Endothelial cell of hepatic sinusoid (primary cell): ENCODE data around the gene SYNE3.

Experiments
- in situ Hi-C: cut with HindIII; loops from 2 replicates; pipeline ENCODE4 v1.10.0; 2017; ENCODE audit warnings: low sequenced_read_pairs

Gene SYNE3

GRCh38 chr14:95526483-95527386 is 10.3 kb upstream of the SYNE3 start:
- in situ Hi-C loops, result loop anchor here (10.0 to 25.0 kb wide), 2 partner anchors 52 to 389 kb away; no protein-coding TSS in a partner anchor

GRCh38 chr14:95525999-95526398 is 9.5 kb upstream of the SYNE3 start:
- in situ Hi-C loops, result loop anchor here (10.0 to 25.0 kb wide), 2 partner anchors 51 to 389 kb away; no protein-coding TSS in a partner anchor

- in situ Hi-C loops, result loop anchor here (10.0 to 25.0 kb wide), 2 partner anchors 50 to 388 kb away; no protein-coding TSS in a partner anchor
Observed at GRCh38 chr14:95524706-95525512, 8.5 kb upstream of the SYNE3 start.

DNA sequence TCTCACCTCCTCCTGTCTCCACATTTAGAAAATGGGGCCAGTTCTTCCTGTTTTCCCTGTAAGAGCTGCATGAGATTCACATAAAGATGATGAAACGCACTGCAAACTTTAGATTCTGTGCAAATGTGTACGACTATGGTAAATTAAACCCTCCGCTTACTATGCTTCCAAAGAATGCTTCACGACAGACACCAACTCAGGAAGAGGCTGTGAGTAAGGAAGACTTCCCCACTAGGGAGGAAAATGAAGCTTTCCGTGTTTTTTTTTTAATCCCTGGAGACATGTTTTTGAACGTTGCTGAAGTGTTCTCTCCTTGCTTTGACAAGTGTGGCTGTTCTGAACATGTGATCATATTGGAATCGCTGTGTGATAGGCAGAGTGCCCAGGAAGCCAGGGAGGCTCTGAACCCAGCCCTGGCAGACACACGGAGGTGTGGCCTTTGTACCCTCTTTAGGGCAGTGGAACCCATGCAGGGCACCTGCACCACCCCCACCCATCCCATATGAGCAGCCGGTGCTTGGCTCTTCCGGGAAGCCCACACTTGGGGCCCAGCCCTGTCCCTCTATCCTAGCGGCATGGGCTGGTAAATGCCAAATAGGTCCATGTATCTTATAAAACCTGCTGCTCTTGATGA is 7.5 kb upstream of the SYNE3 start:
- in situ Hi-C loops, result loop anchor here (10.0 kb wide), 1 partner anchor 49 kb away; no protein-coding TSS in a partner anchor

GRCh38 chr14:95523051-95523814 is 6.8 kb upstream of the SYNE3 start:
- in situ Hi-C loops, result loop anchor here (10.0 kb wide), 1 partner anchor 48 kb away; no protein-coding TSS in a partner anchor

DNA sequence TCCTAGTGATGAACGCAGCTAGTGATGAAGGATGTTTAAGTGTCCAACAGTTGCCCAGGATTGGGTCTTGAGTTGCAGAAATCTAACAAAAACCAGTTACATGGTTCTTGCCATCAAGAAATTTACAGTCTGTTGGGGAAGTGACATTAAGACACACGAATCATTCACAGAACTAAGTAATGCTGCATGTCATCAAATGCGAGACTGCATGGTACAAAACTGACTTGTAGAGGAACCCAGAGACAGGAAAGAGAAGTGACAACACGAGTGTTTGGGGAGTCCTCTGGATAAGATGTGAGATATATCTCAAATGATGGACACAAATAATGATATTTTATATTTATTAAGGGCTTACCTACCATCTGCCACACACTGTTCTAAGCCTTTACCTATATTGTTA is 6.1 kb upstream of the SYNE3 start:
- in situ Hi-C loops, result loop anchor here (10.0 kb wide), 1 partner anchor 48 kb away; no protein-coding TSS in a partner anchor

DNA sequence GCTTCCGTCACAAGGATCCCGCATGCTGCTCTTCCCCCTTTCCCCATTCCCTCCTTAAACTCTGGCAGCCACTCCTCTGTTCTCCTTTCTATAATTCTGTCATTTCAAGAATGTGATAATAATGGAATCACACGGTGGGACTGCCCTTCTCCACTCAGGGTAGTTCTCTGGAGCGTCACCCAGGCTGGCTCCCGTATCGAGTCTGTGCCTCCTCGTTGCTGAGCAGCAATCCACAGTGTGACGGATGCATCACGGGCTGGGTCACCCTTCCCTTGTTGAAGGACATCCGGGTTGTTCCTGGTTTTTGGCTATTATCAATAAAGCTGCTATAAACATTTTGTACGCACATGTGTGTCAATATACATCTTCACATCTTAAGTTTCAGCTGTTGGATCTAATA is 5.7 kb upstream of the SYNE3 start:
- in situ Hi-C loops, result loop anchor here (10.0 kb wide), 1 partner anchor 47 kb away; no protein-coding TSS in a partner anchor

GRCh38 chr14:95521001-95521400 is 4.6 kb upstream of the SYNE3 start:
- in situ Hi-C loops, result loop anchor here (10.0 kb wide), 1 partner anchor 46 kb away; no protein-coding TSS in a partner anchor

- in situ Hi-C loops, result loop anchor here (10.0 kb wide), 1 partner anchor 46 kb away; no protein-coding TSS in a partner anchor
Observed at GRCh38 chr14:95520346-95520745, 3.9 kb upstream of the SYNE3 start.

DNA sequence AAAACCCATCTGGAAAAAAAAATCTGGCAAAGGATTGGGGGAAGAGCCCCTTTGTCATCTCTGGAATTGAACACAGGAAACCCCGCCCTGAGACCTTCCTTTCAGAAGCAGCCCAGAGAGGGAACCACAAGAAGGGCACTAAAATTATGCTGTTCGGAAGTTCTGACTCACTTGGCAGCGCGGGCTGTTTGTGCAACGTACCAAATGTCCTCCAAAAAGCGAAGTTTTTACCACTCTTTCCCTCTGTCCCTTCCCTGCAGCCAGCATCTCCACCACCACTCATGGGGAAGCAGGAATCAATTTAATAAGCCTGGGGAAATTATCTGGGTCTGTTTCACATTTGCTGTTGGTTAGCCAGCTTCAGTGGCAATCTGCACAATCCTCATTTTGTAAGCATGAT is 3.2 kb upstream of the SYNE3 start:
- in situ Hi-C loops, result loop anchor here (10.0 kb wide), 1 partner anchor 45 kb away; no protein-coding TSS in a partner anchor

GRCh38 chr14:95518045-95518751 is 1.7 kb upstream of the SYNE3 start:
- in situ Hi-C loops, result no loop called here

- in situ Hi-C loops, result no loop called here
Observed at GRCh38 chr14:95515596-95516552, 576 bp downstream of the SYNE3 start.

GRCh38 chr14:95515080-95515489 is 1.4 kb downstream of the SYNE3 start:
- in situ Hi-C loops, result no loop called here

DNA sequence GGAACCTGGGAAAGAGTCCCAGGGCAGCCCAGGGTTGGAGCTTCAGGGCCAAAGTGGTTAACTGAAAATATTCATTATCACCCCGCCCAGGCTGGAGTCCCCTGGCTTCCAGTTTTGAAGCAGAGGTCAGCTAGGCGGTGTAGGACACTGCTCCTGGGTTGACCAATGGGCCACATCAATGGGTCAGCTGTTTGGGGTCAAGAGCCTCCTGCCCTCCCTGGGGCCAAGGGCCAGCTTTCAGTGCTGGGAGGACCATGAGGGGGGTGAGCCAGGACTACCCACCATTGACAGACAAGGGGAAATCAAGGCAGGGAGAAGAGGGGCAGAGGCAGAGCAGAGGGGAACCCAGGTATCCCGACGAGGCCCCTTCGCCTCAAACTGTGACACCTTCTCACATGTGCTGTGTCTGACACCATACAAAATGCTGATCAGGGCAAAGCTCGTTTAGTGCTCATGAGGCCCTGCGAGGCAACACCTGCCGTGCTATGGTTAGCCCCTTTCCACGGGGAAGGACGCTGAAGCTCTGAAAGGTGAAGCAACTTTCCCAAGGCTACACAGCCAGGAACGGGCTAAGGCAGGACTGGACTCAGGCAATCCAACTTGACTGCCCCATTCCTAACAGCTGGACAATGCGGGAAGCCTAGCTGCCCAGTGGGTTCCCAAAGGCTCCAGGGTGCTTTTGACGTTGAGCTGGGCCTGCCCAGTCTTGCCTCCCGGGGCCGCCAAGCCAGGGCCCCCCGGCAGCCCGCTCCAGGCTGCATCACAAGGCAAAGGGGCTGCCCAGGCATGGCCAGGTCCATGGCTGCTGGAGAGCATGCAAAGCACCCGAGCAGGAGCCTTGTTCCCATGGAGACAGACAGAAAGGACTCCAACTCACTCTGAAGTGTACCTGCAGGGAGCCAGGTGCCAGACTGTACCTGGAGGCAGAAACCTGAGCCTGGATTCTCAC is 2.0 kb downstream of the SYNE3 start:
- in situ Hi-C loops, result no loop called here

DNA sequence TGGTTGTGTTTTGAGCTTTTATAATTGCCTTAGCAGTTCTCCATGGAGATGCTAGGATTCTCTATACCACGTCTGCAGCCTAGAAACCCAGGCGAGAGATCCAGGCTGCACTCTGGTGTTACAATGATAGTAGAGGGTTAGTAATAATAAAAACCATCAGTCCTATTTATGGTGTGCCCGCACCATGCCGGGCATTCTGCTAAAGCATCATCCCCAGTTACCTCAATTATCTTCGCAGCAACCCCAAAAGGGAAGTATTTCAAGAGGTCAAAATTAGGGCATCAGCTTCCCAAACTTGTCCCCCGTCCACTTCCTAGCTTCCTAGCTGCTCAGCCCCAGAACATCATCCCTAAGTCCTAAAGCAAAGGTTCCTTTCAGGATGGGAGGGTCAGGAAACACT is 3.2 kb downstream of the SYNE3 start:
- in situ Hi-C loops, result no loop called here

DNA sequence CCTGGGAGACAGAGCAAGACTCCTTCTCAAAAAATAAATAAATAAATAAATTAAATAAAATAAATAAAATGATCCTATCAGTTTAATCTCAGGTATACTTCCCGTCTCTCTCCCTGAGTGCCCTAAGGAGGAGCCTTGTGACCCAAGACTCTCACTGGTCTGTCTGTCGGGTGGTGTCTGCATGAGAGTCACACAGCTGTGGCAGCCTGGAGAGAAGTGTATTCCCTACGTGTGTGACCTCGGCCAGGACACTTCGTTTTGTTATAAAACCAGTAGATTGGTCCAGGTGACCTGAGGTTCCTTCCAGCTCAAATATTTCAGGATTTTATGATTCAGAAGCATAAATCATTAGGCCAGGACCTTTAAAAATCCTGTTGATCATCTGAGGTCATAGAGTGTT is 4.8 kb downstream of the SYNE3 start:
- in situ Hi-C loops, result no loop called here

DNA sequence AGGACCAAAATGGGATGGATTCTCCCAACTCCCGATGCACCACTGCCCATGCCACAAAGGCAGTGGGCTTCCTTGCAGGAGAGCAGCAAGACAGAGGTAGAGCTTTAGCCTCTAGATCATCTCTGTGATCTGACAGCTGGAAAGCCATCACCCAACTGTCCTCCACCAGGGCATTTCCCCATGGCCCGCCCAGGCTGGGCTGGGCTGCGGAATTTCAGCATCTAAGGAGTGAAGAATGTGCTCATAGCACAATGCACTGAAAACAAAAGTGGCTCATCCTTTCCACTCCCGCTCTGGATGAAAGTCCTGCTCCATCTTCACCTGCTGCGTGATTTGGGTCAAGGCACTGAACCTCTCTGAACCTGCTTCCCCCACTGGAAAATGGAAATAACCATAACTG is 5.6 kb downstream of the SYNE3 start:
- in situ Hi-C loops, result no loop called here
